AG09319 (cell line): Measurements from ENCODE around the gene ZBTB20.

Source experiments
- DNase-seq: peaks from one replicate; pipeline ENCODE4 v3.0.0-alpha.2; 2010; ENCODE audit warnings: low read depth; ENCODE audit errors: extremely low read depth
- CTCF ChIP-seq: IDR thresholded peaks from 2 replicates; pipeline ENCODE4 v1.5.1; 2011; ENCODE audit warnings: low read depth, mild to moderate bottlenecking, inconsistent platforms, low read length, moderate library complexity

ZBTB20 gene

GRCh38 chr3:115098354-115099073 lies 48.6 kb downstream of the ZBTB20 start:
- no peak for TF ChIP-seq CTCF
- no peak for DNase-seq

GRCh38 chr3:115095236-115095635 lies 51.9 kb downstream of the ZBTB20 start:
- no peak for TF ChIP-seq CTCF
- DNase-seq: no peak

- peak; percentile 93 for TF ChIP-seq CTCF
- peak; percentile 40 for DNase-seq
Measured at GRCh38 chr3:115092220-115092791, 54.8 kb downstream of the ZBTB20 start.

- DNase-seq: no peak
- TF ChIP-seq CTCF: no peak
Measured at GRCh38 chr3:115090712-115091111, 56.4 kb downstream of the ZBTB20 start.

- DNase-seq: no peak
- no peak for TF ChIP-seq CTCF
Measured at GRCh38 chr3:115089481-115089880, 57.6 kb downstream of the ZBTB20 start.

GRCh38 chr3:115087512-115087911 lies 59.6 kb downstream of the ZBTB20 start:
- no peak for TF ChIP-seq CTCF
- DNase-seq: no peak

GRCh38 chr3:115086344-115086743 lies 60.7 kb downstream of the ZBTB20 start:
- DNase-seq: no peak
- TF ChIP-seq CTCF: no peak
